GM18909 (cell line): ENCODE data around the gene TRRAP.

Source experiments
- ATAC-seq: cut with Tn5 transposase; IDR thresholded peaks from one replicate; pipeline ENCODE4 v1.9.1; 2021; ENCODE audit warnings: mild to moderate bottlenecking; ENCODE audit not compliant: unreplicated experiment, poor library complexity

The TRRAP gene

DNA sequence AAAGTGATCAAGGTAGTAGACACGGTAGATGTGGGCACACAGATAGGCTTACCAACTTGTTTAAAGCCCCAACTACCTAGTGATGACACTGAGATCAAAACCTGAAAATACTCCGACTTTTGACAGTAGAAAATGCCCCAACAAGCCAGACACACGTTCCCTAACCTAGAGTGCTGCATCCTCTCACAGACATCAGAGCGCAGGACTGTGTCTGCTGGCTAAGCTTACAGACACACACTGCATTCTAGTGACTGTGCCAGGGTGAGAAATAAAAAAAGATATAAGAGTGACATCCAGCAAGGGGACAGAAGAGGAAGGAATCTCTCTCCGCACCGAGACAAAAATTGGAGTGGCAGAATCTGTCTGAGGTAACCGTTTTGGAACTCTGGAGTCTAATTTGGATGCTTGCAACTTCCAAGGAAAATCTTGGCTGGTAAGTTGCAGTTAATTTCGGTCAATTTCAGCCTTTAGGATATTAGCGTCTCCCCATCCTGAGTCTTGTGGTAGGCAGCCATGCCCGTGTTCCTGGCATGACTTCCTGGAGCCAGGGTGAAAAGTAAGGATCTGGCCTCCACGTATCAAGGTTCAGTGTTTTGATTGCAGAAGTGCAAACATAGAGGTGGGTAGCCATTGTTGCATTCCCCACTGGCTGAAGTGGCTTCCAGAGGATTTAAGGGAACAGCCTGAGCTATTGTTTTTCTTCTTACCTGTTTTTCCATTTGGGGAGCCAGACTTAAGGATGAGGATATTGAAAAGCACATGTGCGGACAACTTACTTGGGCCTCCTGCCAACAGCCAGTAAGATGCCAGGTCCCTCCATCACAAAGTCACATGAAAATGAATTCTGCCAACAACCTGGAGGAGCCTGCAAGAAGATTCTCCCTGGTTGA lies 141.4 kb downstream of the TRRAP start:
- ATAC-seq: no peak

DNA sequence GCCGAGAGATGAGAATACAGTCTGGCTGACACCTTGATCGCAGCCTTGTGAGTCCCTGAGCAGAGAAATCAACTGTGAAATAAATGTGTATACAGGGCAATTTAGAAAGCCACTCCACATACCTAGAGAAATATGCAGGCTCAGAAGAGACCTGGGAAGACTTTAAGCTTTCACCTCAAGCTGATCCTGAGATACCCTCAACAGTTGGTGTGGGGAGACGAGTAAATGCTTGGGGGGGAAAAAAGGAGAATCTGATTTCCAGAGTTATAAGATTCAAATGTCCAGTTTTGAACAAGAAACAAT lies 142.0 kb downstream of the TRRAP start:
- ATAC-seq: no peak

DNA sequence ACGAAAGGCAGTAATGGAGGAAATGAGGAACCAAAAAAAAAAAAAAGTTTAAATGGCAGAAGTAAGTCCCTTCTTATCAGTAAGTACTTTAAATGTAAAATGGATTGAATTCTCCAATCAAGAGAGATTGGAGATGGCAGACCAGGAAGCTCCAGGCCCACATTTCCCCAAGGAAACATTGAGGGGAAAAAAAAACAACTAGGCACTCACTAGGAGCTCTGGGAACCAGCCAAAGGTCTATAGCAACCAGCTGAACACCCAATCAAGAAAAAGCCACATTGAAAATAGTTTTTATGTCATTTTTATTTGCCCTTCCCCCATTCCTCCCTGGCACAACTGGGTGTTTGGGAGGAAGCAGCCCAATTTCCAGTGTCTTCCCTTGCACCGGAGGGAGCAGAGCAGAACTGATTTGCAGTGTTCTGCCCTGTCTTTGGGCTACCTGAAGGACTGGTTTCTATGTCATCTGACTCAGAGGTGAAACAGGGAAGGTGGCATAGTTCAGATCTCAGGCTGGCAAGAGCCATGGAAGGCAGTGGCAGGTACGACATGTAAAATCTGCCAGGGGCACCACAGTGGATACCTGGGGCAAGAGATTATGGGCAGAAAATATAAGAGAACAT lies 143.7 kb downstream of the TRRAP start:
- no peak for ATAC-seq

- ATAC-seq: no peak
Observed at GRCh38 chr7:99024066-99024465, 145.7 kb downstream of the TRRAP start.

DNA sequence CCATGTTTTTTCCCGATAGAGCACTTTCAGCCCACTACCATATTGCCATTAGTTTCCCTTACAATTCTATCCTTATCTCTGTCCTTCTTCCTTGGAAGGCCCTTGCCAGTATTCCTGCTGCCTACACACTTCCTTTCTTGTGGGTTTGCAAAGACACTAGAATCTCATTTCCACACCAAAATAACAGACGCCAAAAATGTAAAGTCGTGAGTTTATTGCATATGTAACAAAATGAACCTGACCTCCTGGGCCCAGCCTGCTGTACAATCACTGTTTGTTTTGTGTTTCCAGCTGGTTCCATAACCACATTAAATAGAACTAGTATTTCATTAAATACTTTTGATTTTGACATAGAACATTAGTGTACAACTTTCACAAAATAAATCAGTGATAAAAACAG lies 148.9 kb downstream of the TRRAP start:
- no peak for ATAC-seq

GRCh38 chr7:99027841-99028240 lies 149.5 kb downstream of the TRRAP start:
- ATAC-seq: no peak

GRCh38 chr7:99028261-99028973 lies 150.1 kb downstream of the TRRAP start:
- no peak for ATAC-seq

DNA sequence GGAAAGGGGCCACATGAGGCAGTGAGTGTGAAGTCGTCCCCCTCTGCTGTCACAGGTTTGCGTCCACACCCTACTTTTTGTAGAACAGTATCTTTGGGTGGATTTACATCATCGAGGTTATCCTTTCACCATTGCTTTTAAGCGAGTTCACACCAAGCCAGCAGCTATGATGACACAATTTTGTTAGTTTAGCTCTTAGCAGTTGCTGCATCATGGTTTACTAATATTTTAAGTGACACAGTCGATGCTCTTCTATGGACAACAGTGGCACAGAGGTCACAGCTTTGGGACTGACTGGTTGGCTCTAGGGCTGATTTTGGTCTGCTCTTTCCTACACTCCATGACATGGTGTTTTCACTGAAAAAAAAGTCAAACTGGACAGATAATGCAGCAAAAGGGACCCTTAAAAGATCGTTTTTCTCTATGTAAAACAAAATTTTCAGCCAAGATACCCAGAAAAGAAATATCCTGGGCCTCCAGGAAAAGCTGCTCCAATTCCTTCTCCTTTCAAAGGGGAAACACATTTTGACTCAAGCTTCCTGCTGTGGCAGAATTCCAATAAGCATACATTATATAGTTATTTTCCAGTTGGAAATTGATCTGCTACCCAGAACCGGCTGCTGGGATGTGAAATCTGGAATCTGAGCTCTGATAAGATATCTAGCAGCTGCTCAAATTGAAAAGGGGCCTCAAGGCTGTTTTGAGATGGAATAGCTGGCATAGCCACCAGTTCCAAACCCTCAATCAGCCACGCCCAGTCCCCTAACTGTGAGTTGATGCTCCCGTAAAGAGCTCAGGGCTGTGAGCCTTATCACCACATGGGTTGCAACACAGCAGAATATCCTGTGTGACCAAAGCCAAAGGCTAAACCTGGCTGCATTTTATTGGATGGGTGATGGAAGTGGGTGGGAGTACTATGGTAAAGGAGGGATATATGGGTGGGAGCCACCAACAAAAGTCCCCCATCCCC lies 151.4 kb downstream of the TRRAP start:
- ATAC-seq: no peak

- no peak for ATAC-seq
Observed at GRCh38 chr7:99030457-99030856, 152.1 kb downstream of the TRRAP start.

- no peak for ATAC-seq
Observed at GRCh38 chr7:99030951-99031350, 152.6 kb downstream of the TRRAP start.

- ATAC-seq: no peak
Observed at GRCh38 chr7:99031496-99031895, 153.2 kb downstream of the TRRAP start.

- no peak for ATAC-seq
Observed at GRCh38 chr7:99032928-99033327, 154.6 kb downstream of the TRRAP start.

DNA sequence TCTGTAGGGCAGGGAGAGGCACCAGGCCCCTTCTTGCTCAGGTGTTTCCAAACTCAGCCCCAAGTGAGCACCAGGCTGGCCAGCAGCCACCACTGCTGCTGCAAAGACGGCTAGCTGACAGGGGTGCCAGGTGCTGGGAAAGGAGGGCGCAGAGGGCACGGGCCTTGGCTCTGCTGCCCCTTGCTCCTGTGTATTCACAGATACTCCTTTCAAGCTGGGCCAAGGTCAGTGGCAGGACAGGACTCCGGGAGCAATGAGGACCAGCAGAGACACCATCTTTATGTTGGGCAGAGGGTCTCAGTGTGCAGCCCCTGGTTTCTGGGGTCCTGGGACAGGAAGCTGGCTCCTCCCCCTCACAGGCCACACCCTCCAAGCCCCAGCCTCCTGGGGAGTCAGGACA lies 155.4 kb downstream of the TRRAP start:
- ATAC-seq: no peak

- ATAC-seq: no peak
Observed at GRCh38 chr7:99034932-99035722, 156.8 kb downstream of the TRRAP start.

DNA sequence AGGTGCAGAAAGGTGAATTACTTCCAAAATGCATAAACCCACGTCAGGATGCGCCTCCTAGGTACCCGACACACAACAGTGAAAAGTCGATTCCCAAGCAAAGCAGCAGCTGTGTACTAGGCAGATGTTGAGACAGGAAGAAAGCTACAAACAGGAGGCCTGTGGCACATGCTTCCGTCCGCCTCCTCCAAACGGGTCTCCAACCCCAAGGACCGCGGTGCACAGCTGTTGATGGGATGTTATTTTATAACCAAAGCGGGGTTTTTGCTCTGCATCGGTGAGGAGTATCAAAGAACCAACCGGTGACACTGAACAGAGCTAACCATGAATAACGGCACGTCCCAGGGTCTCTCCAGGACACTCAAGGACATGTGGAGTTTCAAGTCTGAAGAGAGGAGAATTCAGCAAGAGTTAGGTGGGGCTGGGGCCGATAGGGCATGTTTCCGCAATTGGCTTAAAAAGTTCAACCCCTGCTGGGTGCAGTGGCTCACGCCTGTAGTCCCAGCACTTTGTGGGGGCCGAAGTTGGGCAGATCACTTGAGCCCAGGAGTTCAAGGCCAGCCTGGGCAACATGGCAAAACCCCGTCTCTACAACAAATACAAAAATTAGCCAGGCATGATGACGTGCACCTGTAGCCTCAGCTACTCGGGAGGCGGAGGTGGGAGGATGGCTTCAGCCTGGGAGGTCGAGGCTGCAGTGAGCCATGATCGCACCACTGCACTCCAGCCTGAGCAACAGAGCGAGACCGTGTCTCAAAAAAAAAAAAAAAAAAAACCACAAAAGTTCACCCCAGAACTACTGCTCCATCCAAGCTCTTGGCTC lies 157.6 kb downstream of the TRRAP start:
- ATAC-seq: no peak

- ATAC-seq: no peak
Observed at GRCh38 chr7:99036546-99037111, 158.3 kb downstream of the TRRAP start.

- no peak for ATAC-seq
Observed at GRCh38 chr7:99037327-99037940, 159.1 kb downstream of the TRRAP start.
